ENCODE measurements around the gene ZBED2. TPM values are rescaled to one million over a fixed set of nuclear protein-coding genes. Genes with fewer than 3 reads are reported as not detected.

The ZBED2 gene
- total and polyA plus RNA-seq, 2 experiments from 2014 or later: not detected

DNA sequence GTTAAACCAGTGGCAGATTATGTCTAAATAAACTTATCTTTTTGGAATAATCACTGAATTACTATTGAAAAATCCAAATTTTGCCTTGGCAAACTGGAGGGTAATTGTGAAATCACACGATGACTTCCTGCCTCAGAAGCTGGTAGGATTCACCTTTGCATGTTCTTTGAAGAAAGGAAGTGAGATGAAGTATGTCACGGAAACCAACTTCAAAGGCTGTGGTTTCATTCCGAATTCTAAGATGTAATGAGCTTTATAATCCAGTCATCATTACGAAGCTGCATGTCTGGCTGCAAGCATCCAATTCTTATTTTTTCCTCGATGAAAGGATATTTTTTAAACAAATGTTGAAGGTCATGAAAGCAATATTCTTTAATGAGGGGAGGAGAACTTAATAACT lies 15.0 kb upstream of the ZBED2 start:
- Histone ChIP-seq H3K79me2 (replicated peaks; ENCODE audit: insufficient read depth) (no peaks in the 10 kb centered on the region), H3K36me3 (ENCODE audit: insufficient read depth) (no peaks in the 10 kb centered on the region), H3K4me3 (no peak overlapping the region), H3K27me3 (ENCODE audit: insufficient read depth) (no peaks in the 10 kb centered on the region), H4K20me1 (replicated peaks; ENCODE audit: insufficient read depth) (no peaks in the 10 kb centered on the region), H3K4me1 (ENCODE audit: insufficient read depth) (no peaks in the 10 kb centered on the region; the same call in 1 of the 2 replicates), H3K9me2 (ENCODE audit: insufficient read depth) (no peaks in the 10 kb centered on the region), H3F3A (replicated peaks; ENCODE audit: low read depth) (no peaks in the 10 kb centered on the region), H3K27ac (ENCODE audit: low read depth) (no peak overlapping the region), H3K4me2 (no peak overlapping the region), H2AFZ (no peak overlapping the region)
- DNase-seq (ENCODE audit: low spot score) (no peak), ATAC-seq (no peak)
- Mint-ChIP-seq H3K27ac (no peak overlapping the region), H3K36me3 (ENCODE audit: low read depth) (no peaks in the 10 kb centered on the region; the same call in 2 of the 3 replicates), H3K4me1 (peaks cover 2% of the 10 kb centered on the region; the same call in 2 of the 3 replicates), H3K4me3 (no peak overlapping the region), H3K27me3 (ENCODE audit: insufficient read depth, low read depth, poor library complexity) (peaks cover 1% of the 10 kb centered on the region), H3K9me3 (no peaks in the 10 kb centered on the region)
- TF ChIP-seq ZNF462 (CRISPR knock-in tag; IDR thresholded peaks at IDR 0.05) (no peak), EZH2phosphoT487 (IDR thresholded peaks at IDR 0.05; ENCODE audit: unreplicated experiment) (no peak), STAT1 (IDR thresholded peaks at IDR 0.05; ENCODE audit: unreplicated experiment) (no peak), NANOG (IDR thresholded peaks at IDR 0.05; ENCODE audit: borderline replicate concordance) (no peak), POLR2AphosphoS5 (IDR thresholded peaks at IDR 0.05; ENCODE audit: low read depth) (no peak), EZH2 (IDR thresholded peaks at IDR 0.05; ENCODE audit: low read depth, unreplicated experiment) (no peak), ZNF114 (CRISPR knock-in tag; IDR thresholded peaks at IDR 0.05) (no peak), JUNB (IDR thresholded peaks at IDR 0.05; ENCODE audit: unreplicated experiment) (no peak), ZNF331 (CRISPR knock-in tag; IDR thresholded peaks at IDR 0.05; ENCODE audit: low read depth) (no peak), CREB1 (CRISPR knock-in tag; IDR thresholded peaks at IDR 0.05; ENCODE audit: low read depth) (no peak)
- TF ChIP-seq, protein P1, sequence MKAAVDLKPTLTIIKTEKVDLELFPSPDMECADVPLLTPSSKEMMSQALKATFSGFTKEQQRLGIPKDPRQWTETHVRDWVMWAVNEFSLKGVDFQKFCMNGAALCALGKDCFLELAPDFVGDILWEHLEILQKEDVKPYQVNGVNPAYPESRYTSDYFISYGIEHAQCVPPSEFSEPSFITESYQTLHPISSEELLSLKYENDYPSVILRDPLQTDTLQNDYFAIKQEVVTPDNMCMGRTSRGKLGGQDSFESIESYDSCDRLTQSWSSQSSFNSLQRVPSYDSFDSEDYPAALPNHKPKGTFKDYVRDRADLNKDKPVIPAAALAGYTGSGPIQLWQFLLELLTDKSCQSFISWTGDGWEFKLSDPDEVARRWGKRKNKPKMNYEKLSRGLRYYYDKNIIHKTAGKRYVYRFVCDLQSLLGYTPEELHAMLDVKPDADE (IDR thresholded peaks at IDR 0.05): no peak
- TF ChIP-seq, protein P2, sequence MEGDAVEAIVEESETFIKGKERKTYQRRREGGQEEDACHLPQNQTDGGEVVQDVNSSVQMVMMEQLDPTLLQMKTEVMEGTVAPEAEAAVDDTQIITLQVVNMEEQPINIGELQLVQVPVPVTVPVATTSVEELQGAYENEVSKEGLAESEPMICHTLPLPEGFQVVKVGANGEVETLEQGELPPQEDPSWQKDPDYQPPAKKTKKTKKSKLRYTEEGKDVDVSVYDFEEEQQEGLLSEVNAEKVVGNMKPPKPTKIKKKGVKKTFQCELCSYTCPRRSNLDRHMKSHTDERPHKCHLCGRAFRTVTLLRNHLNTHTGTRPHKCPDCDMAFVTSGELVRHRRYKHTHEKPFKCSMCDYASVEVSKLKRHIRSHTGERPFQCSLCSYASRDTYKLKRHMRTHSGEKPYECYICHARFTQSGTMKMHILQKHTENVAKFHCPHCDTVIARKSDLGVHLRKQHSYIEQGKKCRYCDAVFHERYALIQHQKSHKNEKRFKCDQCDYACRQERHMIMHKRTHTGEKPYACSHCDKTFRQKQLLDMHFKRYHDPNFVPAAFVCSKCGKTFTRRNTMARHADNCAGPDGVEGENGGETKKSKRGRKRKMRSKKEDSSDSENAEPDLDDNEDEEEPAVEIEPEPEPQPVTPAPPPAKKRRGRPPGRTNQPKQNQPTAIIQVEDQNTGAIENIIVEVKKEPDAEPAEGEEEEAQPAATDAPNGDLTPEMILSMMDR (conservative IDR thresholded peaks at IDR 0.05; ENCODE audit: low read depth in 2 of 2): no peak
- TF ChIP-seq, protein P3, sequence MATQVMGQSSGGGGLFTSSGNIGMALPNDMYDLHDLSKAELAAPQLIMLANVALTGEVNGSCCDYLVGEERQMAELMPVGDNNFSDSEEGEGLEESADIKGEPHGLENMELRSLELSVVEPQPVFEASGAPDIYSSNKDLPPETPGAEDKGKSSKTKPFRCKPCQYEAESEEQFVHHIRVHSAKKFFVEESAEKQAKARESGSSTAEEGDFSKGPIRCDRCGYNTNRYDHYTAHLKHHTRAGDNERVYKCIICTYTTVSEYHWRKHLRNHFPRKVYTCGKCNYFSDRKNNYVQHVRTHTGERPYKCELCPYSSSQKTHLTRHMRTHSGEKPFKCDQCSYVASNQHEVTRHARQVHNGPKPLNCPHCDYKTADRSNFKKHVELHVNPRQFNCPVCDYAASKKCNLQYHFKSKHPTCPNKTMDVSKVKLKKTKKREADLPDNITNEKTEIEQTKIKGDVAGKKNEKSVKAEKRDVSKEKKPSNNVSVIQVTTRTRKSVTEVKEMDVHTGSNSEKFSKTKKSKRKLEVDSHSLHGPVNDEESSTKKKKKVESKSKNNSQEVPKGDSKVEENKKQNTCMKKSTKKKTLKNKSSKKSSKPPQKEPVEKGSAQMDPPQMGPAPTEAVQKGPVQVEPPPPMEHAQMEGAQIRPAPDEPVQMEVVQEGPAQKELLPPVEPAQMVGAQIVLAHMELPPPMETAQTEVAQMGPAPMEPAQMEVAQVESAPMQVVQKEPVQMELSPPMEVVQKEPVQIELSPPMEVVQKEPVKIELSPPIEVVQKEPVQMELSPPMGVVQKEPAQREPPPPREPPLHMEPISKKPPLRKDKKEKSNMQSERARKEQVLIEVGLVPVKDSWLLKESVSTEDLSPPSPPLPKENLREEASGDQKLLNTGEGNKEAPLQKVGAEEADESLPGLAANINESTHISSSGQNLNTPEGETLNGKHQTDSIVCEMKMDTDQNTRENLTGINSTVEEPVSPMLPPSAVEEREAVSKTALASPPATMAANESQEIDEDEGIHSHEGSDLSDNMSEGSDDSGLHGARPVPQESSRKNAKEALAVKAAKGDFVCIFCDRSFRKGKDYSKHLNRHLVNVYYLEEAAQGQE (IDR thresholded peaks at IDR 0.05; ENCODE audit: unreplicated experiment): no peak

All from GM23338 (cell line).